ENCODE data around the gene MAPRE2. TPM values are rescaled to one million over a fixed set of nuclear protein-coding genes. Genes with fewer than 3 reads are reported as not detected.

Gene MAPRE2
- 10 to 100 TPM; 19.6 to 31.9 (median 27.8) TPM for total RNA-seq
- 10 to 100 TPM; 16.2 to 59.9 TPM for polyA plus RNA-seq
- long read RNA-seq, donor 1, full-length matches to known transcripts, result 44 of 63 reads
- long read RNA-seq, donor 1, partial matches to known transcripts, result 14 of 63 reads
- long read RNA-seq, donor 1, other reads (novel, unspliced or antisense), result 5 of 63 reads
- long read RNA-seq, donor 2, full-length matches to known transcripts, result 25 of 25 reads
- long read RNA-seq, donor 2, partial matches to known transcripts, result 0 of 25 reads
- long read RNA-seq, donor 2, other reads (novel, unspliced or antisense), result 0 of 25 reads
- long read RNA-seq, donor 3, full-length matches to known transcripts, result 54 of 69 reads
- long read RNA-seq, donor 3, partial matches to known transcripts, result 7 of 69 reads
- long read RNA-seq, donor 3, other reads (novel, unspliced or antisense), result 8 of 69 reads

- Histone ChIP-seq H3K4me3 (peak within 1 kb of the TSS; percentile 76), H3K9me3 (no peaks in the 10 kb centered on the region), H3K27ac (peak within 1 kb of the TSS; percentile 69 to 81), H3K27me3 (no peaks in the 10 kb centered on the region), H3K4me1 (ENCODE audit: insufficient read depth) (peaks cover 3% of the 10 kb centered on the region), H3K36me3 (no peaks in the 10 kb centered on the region)
- TF ChIP-seq EP300 (IDR thresholded peaks at IDR 0.05) (peak; percentile 80), POLR2A (IDR thresholded peaks at IDR 0.05) (peak; percentile 96)
- TF ChIP-seq, protein P1, sequence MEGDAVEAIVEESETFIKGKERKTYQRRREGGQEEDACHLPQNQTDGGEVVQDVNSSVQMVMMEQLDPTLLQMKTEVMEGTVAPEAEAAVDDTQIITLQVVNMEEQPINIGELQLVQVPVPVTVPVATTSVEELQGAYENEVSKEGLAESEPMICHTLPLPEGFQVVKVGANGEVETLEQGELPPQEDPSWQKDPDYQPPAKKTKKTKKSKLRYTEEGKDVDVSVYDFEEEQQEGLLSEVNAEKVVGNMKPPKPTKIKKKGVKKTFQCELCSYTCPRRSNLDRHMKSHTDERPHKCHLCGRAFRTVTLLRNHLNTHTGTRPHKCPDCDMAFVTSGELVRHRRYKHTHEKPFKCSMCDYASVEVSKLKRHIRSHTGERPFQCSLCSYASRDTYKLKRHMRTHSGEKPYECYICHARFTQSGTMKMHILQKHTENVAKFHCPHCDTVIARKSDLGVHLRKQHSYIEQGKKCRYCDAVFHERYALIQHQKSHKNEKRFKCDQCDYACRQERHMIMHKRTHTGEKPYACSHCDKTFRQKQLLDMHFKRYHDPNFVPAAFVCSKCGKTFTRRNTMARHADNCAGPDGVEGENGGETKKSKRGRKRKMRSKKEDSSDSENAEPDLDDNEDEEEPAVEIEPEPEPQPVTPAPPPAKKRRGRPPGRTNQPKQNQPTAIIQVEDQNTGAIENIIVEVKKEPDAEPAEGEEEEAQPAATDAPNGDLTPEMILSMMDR (IDR thresholded peaks at IDR 0.05), result no peak
- DNase-seq, result peak; percentile 100
- WGBS, 3 donors, result 0% methylated on average over 49 to 54 of the region's 54 CpGs
- intact Hi-C loops (cut with DNase I), result no loop called here
These were observed at the start of gene MAPRE2 for GRCh38 chr18:35040988-35041814. TSS of gene MAPRE2 (plus strand) at chr18:35041413. CDS start at chr18:35041540, 127 bp downstream.

DNA sequence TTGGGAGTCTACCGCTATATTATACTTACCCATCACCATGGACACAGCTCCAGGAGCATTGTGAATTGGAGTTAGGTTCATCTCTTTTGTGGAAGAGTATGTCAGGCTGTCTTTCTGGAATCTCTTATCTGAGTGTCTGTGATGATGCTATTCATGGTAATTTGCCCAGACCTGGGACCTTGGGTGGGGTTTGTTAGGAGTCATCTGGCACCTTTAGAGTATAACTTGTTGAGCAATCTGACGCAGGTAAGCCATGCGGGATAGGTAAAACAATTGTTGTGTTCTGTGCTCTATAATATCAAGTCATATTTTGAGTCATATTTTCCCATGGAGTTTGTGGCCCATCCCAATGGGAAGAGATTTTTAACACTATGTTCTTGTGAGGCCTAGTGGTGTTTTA, 49.7 kb upstream of the MAPRE2 start:
- 96 to 99% (median 98%) methylated on average over 3 of the region's 3 CpGs for WGBS, 3 donors
- DNase-seq, result no peak
- Histone ChIP-seq H3K27ac (no peak overlapping the region), H3K27me3 (no peaks in the 10 kb centered on the region), H3K9me3 (no peaks in the 10 kb centered on the region), H3K4me1 (ENCODE audit: insufficient read depth) (no peaks in the 10 kb centered on the region), H3K4me3 (no peak overlapping the region), H3K36me3 (no peaks in the 10 kb centered on the region)
- no peak for TF ChIP-seq POLR2A (IDR thresholded peaks at IDR 0.05)
- TF ChIP-seq EP300 (IDR thresholded peaks at IDR 0.05), result no peak
- TF ChIP-seq, protein P1 (IDR thresholded peaks at IDR 0.05), result no peak
- intact Hi-C loops (cut with DNase I), result no loop called here

- no peak overlapping the region for H3K4me3 ChIP-seq
- no peaks in the 10 kb centered on the region for H3K4me1 ChIP-seq (ENCODE audit: insufficient read depth)
- H3K27me3 ChIP-seq, result no peaks in the 10 kb centered on the region
- intact Hi-C loops (cut with DNase I), result no loop called here
- H3K27ac ChIP-seq, result no peak overlapping the region
- no peak for DNase-seq
- no peak for TF ChIP-seq POLR2A (IDR thresholded peaks at IDR 0.05)
- TF ChIP-seq EP300 (IDR thresholded peaks at IDR 0.05), result no peak
- TF ChIP-seq, protein P1 (IDR thresholded peaks at IDR 0.05), result no peak
- WGBS, 3 donors, result 87 to 94% (median 93%) methylated on average over 2 of the region's 2 CpGs
- H3K36me3 ChIP-seq, result no peaks in the 10 kb centered on the region
- H3K9me3 ChIP-seq, result no peaks in the 10 kb centered on the region
These were observed 47.9 kb upstream of the MAPRE2 start for GRCh38 chr18:34993289-34993688.

GRCh38 chr18:34995746-34996145, 45.5 kb upstream of the MAPRE2 start:
- intact Hi-C loops (cut with DNase I), result no loop called here

More at GRCh38 chr18:34995746-34996145, 45.5 kb upstream of the MAPRE2 start:
- TF ChIP-seq EP300 (IDR thresholded peaks at IDR 0.05) (no peak), POLR2A (IDR thresholded peaks at IDR 0.05) (no peak)
- TF ChIP-seq, protein P1 (IDR thresholded peaks at IDR 0.05), result no peak
- H3K27me3 ChIP-seq, result no peaks in the 10 kb centered on the region
- DNase-seq, result no peak
- 92 to 97% (median 93%) methylated on average over 5 of the region's 5 CpGs for WGBS, 3 donors
- H3K4me3 ChIP-seq, result no peak overlapping the region
- no peaks in the 10 kb centered on the region for H3K36me3 ChIP-seq
- H3K9me3 ChIP-seq, result no peaks in the 10 kb centered on the region
- H3K27ac ChIP-seq, result no peak overlapping the region
- H3K4me1 ChIP-seq (ENCODE audit: insufficient read depth), result no peaks in the 10 kb centered on the region
